NOMO-1 treated with DMSO at 0.1 percent for 48 hours (cell line): ENCODE measurements around the gene KDM2B.

Experiments used
- DNase-seq: peaks from one replicate; lab custom pipeline; 2025; ENCODE audit not compliant: unreplicated experiment; lab: John Stamatoyannopoulos, UW

The KDM2B gene

DNA sequence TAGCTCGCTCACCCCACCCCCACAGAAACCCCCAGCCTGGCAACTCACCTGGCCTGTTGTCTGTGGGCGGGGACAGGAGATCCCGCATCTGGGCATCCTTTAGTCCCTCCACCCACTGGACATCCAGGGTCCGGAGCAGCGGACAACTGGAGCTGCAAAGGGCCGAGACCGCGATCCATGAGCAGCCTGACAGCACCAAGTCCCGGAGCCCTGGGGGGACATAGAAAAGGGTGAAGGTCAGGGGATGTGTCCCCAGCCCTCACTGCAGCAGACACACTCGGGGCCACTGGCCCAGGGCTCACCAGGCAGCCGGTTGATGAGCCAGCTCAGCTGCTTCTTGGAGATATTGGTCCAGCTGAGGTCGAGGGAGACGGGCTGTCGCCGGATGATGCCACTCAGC lies 140.1 kb downstream of the KDM2B start:
- DNase-seq: no peak

DNA sequence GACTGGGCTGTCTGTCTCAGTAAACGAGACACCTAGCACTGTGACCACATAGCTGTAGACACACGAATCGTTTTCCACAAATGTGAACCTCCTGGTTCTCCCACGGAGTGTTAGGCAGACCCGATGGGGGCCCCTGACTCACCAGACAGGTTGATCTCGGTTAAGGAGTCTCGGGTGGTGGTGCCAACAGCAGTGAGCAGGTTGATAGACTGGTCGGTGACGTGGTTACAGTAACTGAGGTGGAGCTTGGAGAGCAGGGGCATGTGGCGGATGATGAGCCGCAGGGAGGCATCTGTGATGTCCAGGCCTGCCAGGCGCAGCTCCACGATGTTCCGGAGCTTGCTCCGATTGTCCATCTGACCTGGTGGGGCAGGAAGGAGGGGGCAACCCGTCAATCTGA lies 141.1 kb downstream of the KDM2B start:
- no peak for DNase-seq

DNA sequence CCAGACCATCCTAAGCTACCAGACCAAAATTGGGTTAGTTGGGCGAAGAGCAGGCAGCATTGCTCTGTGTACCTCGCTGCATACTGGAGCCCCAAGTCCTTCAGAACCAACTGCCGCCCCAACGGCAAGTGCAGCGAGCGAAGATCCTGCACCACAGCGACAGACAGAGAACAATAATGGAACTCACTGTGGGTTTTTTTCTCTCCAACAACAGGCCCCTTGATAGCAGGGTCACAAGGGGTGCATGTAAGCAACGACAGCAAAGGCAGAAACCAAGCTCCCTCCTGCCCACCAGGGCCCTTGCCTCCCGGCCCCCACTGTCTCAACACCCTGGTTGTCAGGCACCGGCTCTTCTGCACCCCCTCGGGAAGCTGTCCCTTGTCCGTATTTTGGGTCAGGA lies 141.9 kb downstream of the KDM2B start:
- DNase-seq: no peak

DNA sequence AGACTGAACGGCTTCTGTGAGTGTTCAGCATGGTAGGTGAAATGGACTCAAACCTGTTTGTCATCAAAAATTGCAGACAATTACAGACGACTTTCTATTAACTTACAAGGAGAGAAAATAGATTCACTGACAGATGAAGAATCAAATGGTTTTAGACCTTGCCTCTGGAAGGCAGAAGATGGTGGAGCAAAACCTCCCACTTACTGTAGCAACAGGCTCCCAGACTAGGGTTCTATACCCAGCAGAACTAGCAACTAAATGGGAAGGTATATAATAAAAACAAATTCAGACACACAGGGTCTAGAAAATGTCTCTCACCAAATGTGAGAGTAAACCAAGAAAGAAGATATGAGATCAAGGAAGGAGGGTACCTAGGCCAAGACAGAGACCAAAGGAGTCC lies 144.1 kb downstream of the KDM2B start:
- DNase-seq: no peak

DNA sequence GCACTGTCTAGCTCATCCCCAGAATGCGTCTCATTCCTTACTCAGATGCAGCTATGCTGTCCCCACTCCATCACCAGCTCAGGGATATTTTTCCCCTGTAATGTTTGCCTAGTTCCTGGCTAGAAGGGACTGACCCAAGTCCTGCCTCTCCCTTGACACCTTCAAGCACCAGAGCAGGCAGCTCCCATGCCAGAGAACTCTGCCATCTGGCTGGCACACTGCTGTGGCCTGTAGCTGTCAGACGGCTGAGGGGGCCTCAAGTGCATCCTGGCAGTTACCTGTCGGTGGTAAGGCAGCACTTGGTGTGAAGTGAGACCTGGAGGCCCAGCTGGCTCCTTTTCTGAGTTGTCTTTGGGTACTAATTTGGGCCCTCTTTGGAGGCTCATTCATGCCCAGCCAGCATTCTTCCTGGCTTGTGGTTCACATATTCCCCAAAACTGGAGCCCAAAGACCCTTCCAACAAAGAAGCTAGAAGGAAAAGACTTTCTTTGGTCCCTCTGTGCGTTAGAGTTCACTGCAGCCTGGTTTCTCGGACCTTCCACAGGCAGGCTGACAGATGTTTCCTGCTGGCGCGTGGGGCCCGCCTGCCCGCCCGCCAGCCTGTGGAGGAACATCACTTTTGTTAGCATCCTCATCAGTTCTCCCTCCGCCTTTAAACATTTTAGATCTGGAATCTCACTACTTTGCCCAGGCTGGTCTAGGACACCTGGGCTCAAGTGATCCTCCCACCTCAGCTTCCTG lies 147.9 kb downstream of the KDM2B start:
- DNase-seq: no peak

DNA sequence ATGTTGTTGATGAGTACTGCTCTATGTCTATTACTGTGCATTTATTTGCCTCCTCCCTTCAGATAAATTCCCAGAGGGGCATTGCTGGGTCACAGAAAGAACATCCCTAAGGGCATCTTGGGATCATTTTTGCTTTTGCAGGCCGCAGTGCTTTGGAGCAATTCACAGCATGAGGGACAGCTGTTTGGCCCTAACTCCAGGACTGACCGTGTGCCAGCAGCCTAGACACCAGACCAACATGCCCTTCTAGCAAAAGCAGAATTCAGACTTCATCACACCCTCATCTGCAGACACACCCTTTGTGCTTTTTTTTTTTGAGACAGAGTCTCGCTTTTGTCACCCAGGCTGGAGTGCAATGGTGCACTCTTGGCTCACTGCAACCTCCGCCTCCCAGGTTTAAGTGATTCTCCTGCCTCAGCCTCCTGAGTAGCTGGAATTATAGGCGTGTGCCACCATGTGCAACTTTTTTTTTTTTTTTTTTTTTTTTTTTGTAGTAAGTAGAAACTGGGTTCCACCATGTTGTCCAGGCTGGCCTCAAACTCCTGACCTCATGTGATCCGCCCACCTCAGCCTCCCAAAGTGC lies 149.9 kb downstream of the KDM2B start:
- DNase-seq: no peak

DNA sequence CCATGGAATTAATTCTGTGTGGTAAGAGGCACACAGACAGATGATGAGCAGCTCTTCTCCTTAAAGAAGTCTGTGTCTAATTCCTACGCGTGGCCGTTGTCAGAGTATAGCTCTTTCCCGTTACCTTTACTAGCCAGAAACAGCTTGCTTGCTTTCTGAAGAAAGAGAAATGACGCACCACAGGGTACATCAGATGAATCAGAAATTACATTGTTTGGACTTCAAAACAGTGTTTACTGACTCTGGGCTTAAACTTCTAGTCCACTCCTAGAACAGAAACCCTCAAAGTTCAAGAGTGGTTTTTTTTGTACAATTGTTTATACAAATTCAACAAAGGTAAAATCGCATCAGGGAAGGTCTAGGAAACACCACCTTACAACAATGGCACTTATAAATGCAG lies 151.9 kb downstream of the KDM2B start:
- DNase-seq: no peak

DNA sequence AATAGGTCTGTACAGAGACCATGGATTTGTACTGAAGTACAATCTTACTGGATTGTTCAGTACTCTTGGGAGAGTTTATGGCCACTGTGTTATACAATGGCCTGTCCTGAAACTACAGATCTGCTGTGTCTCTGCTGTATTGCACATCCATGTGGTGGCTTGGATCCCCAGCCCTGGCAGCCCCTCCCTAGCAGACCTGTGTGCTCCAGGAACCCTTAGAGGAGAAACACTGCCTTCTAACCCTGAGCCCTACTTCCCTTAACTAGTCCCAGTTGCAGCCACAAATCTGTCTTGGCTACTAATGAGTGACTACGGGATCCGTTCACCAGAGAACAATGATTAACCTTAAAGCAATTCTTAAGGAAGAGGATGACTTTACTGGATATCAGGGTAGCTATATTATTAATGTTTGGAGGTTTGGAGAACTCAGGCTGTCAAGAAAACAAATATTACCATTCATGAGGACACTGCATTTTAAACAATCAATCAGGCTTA lies 153.2 kb downstream of the KDM2B start:
- DNase-seq: peak; percentile 15

DNA sequence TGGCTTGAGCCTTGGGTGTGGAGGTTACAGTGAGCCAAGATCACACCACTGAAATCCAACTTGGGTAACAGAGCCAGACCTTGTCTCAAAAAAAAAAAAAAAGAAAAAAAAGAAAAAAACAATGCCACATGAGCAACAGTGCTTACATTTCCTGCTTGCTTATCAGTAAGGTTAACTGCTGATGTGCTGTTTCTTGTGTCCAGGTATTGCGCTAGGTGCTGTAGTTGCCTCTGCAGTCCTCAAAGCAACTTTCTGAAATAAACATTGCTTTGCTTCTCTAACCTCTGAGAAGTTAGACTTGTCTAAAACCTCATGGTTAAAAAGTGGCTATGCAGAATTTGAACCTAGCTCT lies 156.2 kb downstream of the KDM2B start:
- DNase-seq: no peak

DNA sequence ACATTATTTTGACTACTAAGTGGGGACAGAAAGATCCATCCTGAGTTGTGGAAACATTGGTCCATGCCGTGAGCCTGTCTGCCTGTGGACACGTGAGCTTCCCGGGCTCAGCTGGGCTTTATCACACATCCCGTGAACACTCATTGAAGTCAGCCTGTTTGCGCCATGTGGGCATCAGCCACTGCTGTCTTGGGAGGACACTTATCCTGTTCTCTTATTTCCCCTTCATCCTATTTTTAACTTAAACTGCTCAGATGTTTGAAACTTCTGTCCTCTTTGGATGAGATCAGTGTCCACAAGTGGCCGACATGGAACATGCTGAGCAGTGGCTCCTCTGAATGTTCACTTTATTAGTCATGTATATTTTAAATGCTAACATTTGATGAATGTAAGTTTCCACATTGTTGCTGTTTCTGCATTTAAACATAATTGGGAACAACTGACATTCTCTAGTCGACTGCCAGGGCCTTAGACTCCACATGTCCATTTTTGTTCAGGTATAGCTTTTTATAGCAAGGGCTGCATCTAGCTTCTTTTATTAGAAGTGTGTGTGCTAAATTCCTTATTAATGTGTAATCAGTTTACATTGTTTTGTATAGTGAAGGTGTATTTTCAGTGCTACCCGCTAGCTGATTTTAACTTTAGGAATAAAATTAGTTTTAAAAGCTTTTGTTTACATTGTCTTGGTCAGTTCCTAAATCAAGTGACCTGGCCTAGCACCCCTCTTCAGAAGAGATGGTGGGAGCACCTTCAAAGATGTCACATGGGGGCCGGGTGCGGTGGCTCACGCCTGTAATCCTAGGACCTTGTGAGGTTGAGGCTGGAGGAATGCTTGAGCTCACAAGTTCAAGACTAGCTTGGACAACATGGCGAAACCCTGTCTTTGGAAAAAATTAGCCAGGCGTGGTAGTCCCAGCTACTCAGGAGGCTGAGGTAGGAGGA lies 156.9 kb downstream of the KDM2B start:
- DNase-seq: peak; percentile 32

DNA sequence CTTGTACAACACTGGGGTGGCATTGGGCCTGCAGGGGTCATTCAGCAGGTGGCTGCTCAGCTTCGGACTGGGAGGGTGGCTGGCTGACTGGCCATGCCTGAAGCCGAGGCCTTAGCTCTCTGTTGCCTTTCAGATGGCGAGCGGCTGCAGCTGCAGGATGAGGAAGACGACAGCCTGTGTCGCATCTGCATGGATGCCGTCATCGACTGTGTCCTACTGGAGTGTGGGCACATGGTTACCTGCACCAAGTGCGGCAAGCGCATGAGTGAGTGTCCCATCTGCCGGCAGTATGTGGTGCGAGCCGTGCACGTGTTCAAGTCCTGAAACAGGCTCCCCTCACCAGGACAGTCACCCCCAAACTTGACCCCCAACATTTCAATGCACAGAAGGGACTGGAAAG lies 157.6 kb downstream of the KDM2B start:
- no peak for DNase-seq

DNA sequence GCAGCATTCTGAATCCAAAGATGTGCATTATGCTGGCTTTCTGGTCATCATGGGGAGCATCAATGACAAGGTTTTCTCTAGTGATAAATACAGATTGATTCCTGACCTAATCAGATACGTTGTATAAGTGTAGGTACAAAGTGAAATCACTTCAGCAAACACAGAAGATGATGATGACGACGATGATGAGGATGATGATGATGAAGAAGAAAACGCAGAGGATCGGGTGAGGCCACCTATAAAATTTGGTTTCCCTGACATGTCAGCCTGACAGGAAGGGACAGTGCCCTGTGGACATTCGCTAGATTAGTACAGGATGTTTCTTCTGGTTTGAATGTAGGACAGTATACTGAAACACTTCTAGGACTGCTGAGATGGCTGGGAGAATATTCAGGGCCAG lies 160.7 kb downstream of the KDM2B start:
- no peak for DNase-seq

DNA sequence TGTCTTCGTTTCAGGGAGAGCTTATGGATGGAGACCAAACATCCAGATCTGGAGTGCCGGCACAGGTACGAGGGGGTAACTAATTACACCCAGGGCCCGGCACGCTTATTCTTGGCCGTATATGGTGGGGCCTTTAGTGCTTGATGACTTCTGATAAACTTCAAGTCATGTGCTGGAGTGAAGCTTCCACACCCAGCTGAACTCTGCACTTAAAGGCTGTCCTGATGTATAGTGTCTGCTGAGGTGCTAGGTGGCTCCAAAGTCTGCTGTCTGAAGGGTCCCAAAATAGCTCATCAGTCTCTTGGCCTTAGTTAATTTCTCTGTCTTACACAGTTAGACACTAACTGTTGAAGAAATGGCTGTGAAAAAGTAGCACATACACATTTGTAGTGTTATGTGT lies 163.0 kb downstream of the KDM2B start:
- no peak for DNase-seq

DNA sequence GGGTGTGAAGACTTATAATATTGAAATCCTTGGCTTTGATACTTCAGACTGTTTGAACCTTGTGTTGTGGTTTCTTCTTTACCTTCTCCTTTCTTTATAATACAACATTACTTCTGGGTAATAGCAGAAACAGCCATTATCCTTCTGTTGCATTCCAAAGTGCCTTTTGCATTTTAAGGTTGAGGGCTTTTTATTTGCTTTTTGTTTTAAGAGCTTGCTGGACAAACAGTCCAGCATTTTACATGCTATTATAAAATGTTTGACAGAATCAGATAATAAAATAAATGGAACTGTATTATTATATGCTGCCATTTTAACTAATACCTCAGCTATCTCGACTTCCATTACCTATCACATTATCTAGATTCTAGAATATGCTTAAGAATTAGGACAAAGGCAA lies 166.9 kb downstream of the KDM2B start:
- DNase-seq: no peak

DNA sequence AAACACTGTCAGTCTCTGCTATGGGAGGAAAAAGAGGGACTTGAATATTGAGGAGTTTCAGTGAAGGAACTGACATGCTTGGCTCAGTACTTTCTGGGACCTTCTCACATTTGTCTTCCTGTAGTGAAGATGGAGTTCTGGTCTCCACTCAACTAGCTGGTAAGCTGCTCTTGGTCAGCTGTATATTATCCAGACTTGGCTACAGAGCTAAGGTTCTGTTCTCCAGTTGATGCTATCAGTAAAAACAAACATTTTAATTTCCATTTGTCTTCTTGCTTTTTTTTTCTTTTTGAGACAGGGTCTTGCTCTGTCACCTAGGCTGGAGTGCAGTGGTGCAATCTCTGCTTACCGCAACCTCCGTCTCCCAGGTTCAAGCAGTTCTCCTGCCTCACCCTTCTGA lies 175.6 kb downstream of the KDM2B start:
- DNase-seq: no peak

DNA sequence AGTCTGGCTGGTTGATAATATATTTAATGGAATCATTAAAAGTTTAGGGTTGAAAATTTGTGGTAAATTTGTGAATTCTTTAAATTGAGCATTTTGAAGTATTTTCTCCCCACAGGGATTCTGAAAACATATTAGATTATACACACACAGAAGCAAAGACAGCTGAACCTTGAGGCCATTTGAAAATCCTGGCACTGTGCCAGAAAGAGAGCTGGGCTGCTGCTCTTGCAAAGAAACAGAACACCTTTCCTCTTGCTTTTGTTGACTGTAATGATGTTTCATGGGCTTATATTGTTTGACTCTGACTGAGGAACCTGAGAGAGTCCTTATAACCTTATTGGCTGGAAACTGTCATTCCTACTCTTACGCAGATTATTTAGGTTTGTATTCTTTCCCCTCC lies 176.1 kb downstream of the KDM2B start:
- no peak for DNase-seq

DNA sequence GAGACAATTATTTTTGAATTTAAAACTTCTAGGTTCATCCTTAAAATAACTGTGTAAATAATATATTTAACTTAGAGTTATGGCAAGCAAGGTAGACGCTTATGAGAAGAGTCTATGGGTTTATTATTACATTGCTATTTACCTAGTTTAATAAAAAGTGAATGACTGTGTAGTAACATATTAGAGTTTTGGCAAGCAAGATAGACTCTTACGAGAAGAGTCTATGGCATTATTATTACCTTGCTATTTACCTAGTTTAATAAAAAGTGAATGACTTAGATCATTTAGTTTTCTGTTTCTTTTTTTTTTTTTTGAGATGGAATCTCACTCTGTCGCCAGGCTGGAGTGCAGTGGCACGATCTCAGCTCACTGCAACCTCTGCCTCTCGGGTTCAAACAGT lies 177.1 kb downstream of the KDM2B start:
- no peak for DNase-seq

DNA sequence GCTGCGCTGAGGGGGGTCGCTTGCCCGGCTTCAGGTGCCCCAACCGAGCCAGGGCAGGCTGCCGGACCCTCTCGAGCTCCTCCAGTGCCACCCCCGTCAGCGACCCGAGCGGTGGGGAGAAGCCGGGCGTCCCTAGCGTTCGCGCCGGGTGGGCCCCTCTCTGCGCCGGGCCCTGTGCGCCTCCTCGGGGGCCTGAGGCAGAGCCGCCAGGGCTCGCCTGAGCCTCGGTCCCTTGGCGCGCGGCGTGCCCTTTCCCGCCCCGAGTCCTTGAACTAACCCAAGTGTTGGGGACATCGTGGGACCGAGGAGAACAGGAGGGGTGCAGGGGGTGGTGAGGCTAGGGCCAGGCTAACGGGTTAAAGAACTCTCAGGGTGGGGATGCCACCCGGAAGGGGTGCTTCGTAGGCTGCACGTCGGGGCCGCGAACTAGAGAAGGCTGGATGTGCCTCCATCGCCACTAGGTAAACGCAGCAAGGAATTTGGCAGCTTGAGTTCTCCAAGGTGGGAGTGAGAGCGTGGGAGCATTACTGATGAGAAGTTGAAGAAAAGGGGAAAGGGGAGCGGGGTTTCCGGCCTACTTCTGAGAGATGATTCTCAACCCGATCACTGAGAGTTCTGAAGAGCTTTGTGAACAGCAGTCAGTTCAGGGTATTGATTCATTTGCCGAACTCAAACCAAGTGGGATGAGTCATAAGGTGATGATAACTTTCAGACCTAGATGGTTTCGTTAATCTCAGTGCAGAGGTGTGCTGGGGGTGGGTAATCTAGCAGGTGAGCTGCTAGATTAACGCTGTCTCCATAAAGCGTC lies 180.3 kb downstream of the KDM2B start:
- peak; percentile 24 for DNase-seq

DNA sequence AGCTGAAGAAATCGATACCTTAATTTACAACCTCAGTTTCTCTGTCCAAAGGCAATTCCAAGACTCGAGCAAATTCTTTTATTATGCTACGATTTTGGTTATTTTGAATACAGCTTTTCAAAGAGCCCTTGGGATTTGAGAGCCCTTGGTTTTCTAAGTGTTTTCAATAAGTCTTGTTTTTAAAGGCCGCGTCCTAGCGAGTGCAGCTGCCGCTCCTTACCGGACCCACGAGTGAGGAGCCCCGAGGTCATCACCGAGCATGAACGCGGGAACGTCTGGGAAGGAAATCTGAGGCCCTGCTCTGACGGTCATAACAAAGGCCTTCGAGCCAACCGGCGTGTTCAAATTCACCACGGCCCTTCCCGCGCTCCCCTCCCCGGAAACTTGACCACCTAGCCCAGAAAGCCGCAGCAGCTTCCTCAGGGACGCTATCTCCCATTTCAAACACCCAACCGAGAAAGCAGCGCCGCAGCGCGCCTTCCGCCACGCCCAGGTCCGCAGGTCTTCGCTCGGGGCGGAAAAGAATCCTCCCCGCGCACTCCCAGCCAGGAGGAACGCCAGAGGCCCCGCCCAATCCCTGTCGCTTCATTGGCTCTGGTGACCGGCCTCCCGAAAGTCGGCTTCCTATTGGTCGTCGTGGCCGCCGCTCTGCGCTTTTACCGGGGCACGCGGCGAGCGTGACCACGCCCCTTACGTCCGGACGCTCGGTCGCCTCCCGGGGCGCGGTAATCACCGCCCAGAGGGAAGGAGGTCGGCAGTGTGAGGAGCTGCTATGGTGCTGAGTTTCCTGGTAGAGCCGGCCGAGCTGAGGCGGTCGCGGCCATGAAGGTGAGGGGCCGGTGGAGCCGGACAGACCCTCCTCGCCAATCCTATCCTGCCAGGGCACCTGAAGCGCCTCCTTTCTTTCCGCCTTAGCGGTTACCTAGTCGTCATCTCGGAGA lies 181.2 kb downstream of the KDM2B start, which contains the start of gene RNF34:
RNF34 (plus strand) TSS at position 728 of the 941 bp plus-strand sequence; CDS start at position 823, 95 bp downstream.
- DNase-seq: peak; percentile 99

DNA sequence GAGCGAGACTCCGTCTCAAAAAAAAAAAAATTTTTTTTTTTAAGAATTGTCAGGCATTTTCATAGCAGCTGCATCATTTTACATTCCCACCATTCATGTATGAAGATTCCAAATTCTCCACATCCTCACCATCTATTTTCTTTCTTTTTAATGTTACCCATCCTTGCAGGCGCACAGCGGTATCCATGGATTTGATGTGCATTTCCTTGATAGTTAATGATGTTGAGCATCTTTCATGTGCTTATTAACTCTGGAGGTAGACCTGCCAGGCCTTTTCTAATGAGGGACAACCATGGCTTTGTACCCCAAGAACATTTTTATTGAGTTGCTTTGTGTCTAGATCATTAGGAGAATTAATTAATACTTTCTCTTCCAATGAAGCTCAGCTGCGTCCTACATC lies 182.5 kb downstream of the KDM2B start:
- no peak for DNase-seq
